CD4-positive, alpha-beta T cell (primary cell): Measurements from ENCODE around the gene ZCCHC4. TPM values are rescaled to one million over a fixed set of nuclear protein-coding genes. Genes with fewer than 3 reads are reported as not detected.

Experiments
- ATAC-seq: fragments of 200-7000 bp; cut with Tn5 transposase; one replicate; pipeline ENCODE4 v1.10.0; 2022; ENCODE audit warnings: mild to moderate bottlenecking; ENCODE audit not compliant: poor library complexity
- CTCF ChIA-PET: fragments of 350-600 bp; sonication (Branson Sonifier 250); formaldehyde crosslinking; loops from one replicate; lab custom pipeline; 2021; ENCODE audit warnings: antibody characterized with exemption, inconsistent platforms; lab: Charles Lee
- POLR2A ChIA-PET: fragments of 350-600 bp; sonication (Branson Sonifier 250); formaldehyde crosslinking; loops from one replicate; lab custom pipeline; 2021; ENCODE audit warnings: antibody characterized with exemption, inconsistent platforms; lab: Charles Lee
- DNase-seq, 14 experiments: peaks; one replicate each; pipeline ENCODE4 v3.0.0-alpha.2; 2013 to 2020; ENCODE audit warnings: mixed read lengths in 2 of 14
- H3K27ac ChIP-seq, 2 donors: one replicate each; pipeline versions ENCODE4 v1.5.1 to v1.7.0; 2013; ENCODE audit warnings: low read length in 2 of 2, low read depth in 1 of 2, mild to moderate bottlenecking in 1 of 2
- H3K27me3 ChIP-seq, 2 experiments: 1 replicate in 1 of 2; 2 replicates in 1 of 2; pipeline versions ENCODE4 v1.6.1 to v1.7.0; 2013; ENCODE audit warnings: low read length in 2 of 2, control low read depth in 1 of 2, mild to moderate bottlenecking in 1 of 2, moderate library complexity in 1 of 2; ENCODE audit not compliant: insufficient read depth in 2 of 2, control insufficient read depth in 1 of 2
- H3K36me3 ChIP-seq: one replicate; pipeline ENCODE4 v1.6.1; 2013; ENCODE audit warnings: low read length, control low read depth; ENCODE audit not compliant: insufficient read depth
- H3K4me1 ChIP-seq: one replicate; pipeline ENCODE4 v1.6.1; 2013; ENCODE audit warnings: low read length, control low read depth; ENCODE audit not compliant: insufficient read depth
- H3K4me3 ChIP-seq: one replicate; pipeline ENCODE4 v1.5.1; 2013; ENCODE audit warnings: mild to moderate bottlenecking, low read length, moderate library complexity
- H3K9me3 ChIP-seq, 2 experiments: 1 replicate in 1 of 2; 2 replicates in 1 of 2; pipeline versions ENCODE4 v1.6.1 to v1.7.0; 2013; ENCODE audit warnings: low read length in 2 of 2, mild to moderate bottlenecking in 2 of 2, control low read depth in 1 of 2, moderate library complexity in 1 of 2; ENCODE audit not compliant: control insufficient read depth in 1 of 2, insufficient read depth in 1 of 2
- H3K27ac Mint-ChIP-seq: one replicate; pipeline ENCODE4 v1.8.0; 2020; ENCODE audit warnings: mixed read lengths
- H3K27me3 Mint-ChIP-seq: one replicate; pipeline ENCODE4 v1.8.0; 2021; ENCODE audit warnings: mixed read lengths
- H3K36me3 Mint-ChIP-seq: one replicate; pipeline ENCODE4 v1.8.0; 2021; ENCODE audit warnings: low read depth, mixed read lengths
- H3K4me1 Mint-ChIP-seq: one replicate; pipeline ENCODE4 v1.8.0; 2021; ENCODE audit warnings: low read depth, mixed read lengths
- H3K4me3 Mint-ChIP-seq: one replicate; pipeline ENCODE4 v1.8.0; 2020; ENCODE audit warnings: mild to moderate bottlenecking, mixed read lengths
- H3K9me3 Mint-ChIP-seq: one replicate; pipeline ENCODE4 v1.8.0; 2020; ENCODE audit warnings: mixed read lengths
- intact Hi-C, 2 experiments: fragments of 100-400 bp; cut with DNase I in 1 of 2; cut with micrococcal nuclease in 1 of 2; formaldehyde crosslinking; loops; one replicate each; pipeline versions ENCODE4 v1.15.1 to v1.9.0; 2023 to 2025; cut with DNase I, micrococcal nuclease
- total RNA-seq, 174 experiments: library from RNA in 2 of 174; stranded (reverse) in 2 of 174; gene quantifications; one replicate each; pipeline ENCODE4 v1.2.3 and lab custom pipeline; 2021 to 2026
- TF ChIP-seq, protein P1 (sequence below): fragments of 200-600 bp; IDR thresholded peaks from one replicate; pipeline ENCODE4 v1.8.0; 2022; ENCODE audit warnings: antibody characterized with exemption, mild to moderate bottlenecking

Gene ZCCHC4
- total RNA-seq, 2 experiments from 2014 or later, result 6.4 to 6.7 TPM

- Histone ChIP-seq H3K4me3 (no peak overlapping the region), H3K36me3 (peaks cover 4% of the 10 kb centered on the region), H3K4me1 (no peaks in the 10 kb centered on the region), H3K9me3 (no peaks in the 10 kb centered on the region), H3K27ac (no peak overlapping the region), H3K27me3 (no peaks in the 10 kb centered on the region)
- Mint-ChIP-seq H3K4me3 (no peak overlapping the region), H3K36me3 (peaks cover 50% of the 10 kb centered on the region), H3K27me3 (no peaks in the 10 kb centered on the region), H3K4me1 (no peaks in the 10 kb centered on the region), H3K27ac (no peak overlapping the region), H3K9me3 (no peaks in the 10 kb centered on the region)
- TF ChIP-seq, protein P1, sequence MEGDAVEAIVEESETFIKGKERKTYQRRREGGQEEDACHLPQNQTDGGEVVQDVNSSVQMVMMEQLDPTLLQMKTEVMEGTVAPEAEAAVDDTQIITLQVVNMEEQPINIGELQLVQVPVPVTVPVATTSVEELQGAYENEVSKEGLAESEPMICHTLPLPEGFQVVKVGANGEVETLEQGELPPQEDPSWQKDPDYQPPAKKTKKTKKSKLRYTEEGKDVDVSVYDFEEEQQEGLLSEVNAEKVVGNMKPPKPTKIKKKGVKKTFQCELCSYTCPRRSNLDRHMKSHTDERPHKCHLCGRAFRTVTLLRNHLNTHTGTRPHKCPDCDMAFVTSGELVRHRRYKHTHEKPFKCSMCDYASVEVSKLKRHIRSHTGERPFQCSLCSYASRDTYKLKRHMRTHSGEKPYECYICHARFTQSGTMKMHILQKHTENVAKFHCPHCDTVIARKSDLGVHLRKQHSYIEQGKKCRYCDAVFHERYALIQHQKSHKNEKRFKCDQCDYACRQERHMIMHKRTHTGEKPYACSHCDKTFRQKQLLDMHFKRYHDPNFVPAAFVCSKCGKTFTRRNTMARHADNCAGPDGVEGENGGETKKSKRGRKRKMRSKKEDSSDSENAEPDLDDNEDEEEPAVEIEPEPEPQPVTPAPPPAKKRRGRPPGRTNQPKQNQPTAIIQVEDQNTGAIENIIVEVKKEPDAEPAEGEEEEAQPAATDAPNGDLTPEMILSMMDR, result no peak
- CTCF ChIA-PET, result no interaction called here
- POLR2A ChIA-PET, result no interaction called here
- ATAC-seq (no peak), DNase-seq (no peak)
- intact Hi-C loops, result no loop called here
These were observed 34.3 kb downstream of the ZCCHC4 start for GRCh38 chr4:25346913-25347312.

DNA sequence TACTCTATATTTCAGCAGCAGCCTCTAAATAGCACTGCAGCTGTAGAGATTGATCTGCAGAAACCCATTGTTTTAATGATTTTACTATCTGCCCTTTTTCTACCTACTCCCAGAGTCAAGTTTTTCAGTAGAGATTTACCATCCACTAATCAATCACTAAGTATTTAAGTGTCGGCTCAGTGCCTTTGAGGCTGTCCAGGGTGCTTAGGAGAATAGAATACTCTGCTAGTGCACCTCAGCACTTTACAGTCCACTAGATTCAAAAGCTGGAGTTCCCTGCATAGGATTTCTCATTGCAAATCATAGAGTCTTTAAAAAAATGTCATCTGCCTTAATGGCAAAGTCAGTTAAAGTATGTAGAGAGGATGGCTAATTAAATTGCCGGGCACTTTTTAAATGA is 34.9 kb downstream of the ZCCHC4 start:
- no peak overlapping the region for H3K27ac Mint-ChIP-seq
- peaks cover 4% of the 10 kb centered on the region for H3K36me3 ChIP-seq
- H3K27ac ChIP-seq, result no peak overlapping the region
- DNase-seq, result no peak
- no peak overlapping the region for H3K4me3 Mint-ChIP-seq
- POLR2A ChIA-PET, result no interaction called here
- H3K36me3 Mint-ChIP-seq, result peaks cover 50% of the 10 kb centered on the region
- intact Hi-C loops, result no loop called here
- H3K4me1 Mint-ChIP-seq, result no peaks in the 10 kb centered on the region
- H3K27me3 Mint-ChIP-seq, result no peaks in the 10 kb centered on the region
- TF ChIP-seq, protein P1, result no peak
- H3K4me3 ChIP-seq, result no peak overlapping the region
- no peaks in the 10 kb centered on the region for H3K27me3 ChIP-seq
- ATAC-seq, result no peak
- H3K9me3 Mint-ChIP-seq, result no peaks in the 10 kb centered on the region
- H3K9me3 ChIP-seq, result no peaks in the 10 kb centered on the region
- CTCF ChIA-PET, result no interaction called here
- H3K4me1 ChIP-seq, result no peaks in the 10 kb centered on the region

GRCh38 chr4:25347971-25348370 is 35.4 kb downstream of the ZCCHC4 start:
- no peaks in the 10 kb centered on the region for H3K27me3 ChIP-seq
- no peak overlapping the region for H3K27ac ChIP-seq
- H3K4me1 ChIP-seq, result no peaks in the 10 kb centered on the region
- no peak overlapping the region for H3K4me3 ChIP-seq
- CTCF ChIA-PET, result no interaction called here
- DNase-seq (no peak), ATAC-seq (no peak)
- H3K36me3 Mint-ChIP-seq, result peaks cover 49% of the 10 kb centered on the region
- H3K27ac Mint-ChIP-seq, result no peak overlapping the region
- no peaks in the 10 kb centered on the region for H3K27me3 Mint-ChIP-seq
- H3K4me3 Mint-ChIP-seq, result no peak overlapping the region
- H3K9me3 Mint-ChIP-seq, result no peaks in the 10 kb centered on the region
- POLR2A ChIA-PET, result no interaction called here
- intact Hi-C loops, result no loop called here
- TF ChIP-seq, protein P1, result no peak
- peaks cover 4% of the 10 kb centered on the region for H3K36me3 ChIP-seq
- H3K4me1 Mint-ChIP-seq, result no peaks in the 10 kb centered on the region
- H3K9me3 ChIP-seq, result no peaks in the 10 kb centered on the region
